G401 (cell line): ENCODE measurements around the gene KIF6. TPM values are rescaled to one million over a fixed set of nuclear protein-coding genes. Genes with fewer than 3 reads are reported as not detected.
"Not testable (repeated sequence)": the region's sequence is repeated elsewhere in the genome, so short reads cannot be mapped to it uniquely, and the experiment has no call there.

Source experiments
- DNase-seq: peaks from one replicate; pipeline ENCODE4 v3.0.0-alpha.2; 2015; ENCODE audit warnings: low spot score
- in situ Hi-C: cut with HindIII; loops from 2 replicates; pipeline ENCODE4 v1.10.0; 2016; ENCODE audit warnings: low sequenced_read_pairs, mixed read lengths
- total RNA-seq: library from RNA; depleted of rRNA; stranded (reverse); fragments of >200 nt; shearing (Covaris generic); gene quantifications from 2 replicates; pipeline ENCODE4 v1.2.3, GENCODE V29; 2014; rRNA removed

Gene KIF6
- total RNA-seq, 1 experiment from 2014 or later = 0.20 TPM

- no peak for DNase-seq
- in situ Hi-C loops = no loop called here
Observed at GRCh38 chr6:39294899-39295298, 430.3 kb downstream of the KIF6 start.

DNA sequence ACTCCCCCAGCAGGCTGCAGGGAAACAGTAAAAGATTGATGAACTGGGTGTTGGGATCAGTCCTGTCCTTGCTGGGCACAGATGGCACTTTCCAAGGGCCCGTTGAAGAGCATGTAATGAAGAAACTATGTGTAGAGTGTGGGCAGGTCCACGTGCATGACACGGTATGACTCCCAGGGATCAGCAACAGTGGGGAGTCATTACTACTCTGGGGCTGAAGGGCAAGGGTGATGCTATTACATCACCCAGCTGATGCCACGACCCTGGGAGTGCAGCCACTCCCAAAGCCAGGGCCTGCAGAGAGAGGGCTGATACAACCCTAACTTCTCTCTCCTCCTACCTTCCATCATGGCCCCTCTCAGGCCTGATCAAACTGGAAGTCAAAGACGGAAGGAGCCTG, 431.1 kb downstream of the KIF6 start:
- in situ Hi-C loops = no loop called here
- no peak for DNase-seq

GRCh38 chr6:39292637-39293036, 432.6 kb downstream of the KIF6 start:
- DNase-seq = no peak
- in situ Hi-C loops = no loop called here

GRCh38 chr6:39289490-39289889, 435.7 kb downstream of the KIF6 start:
- in situ Hi-C loops = no loop called here
- no peak for DNase-seq

GRCh38 chr6:39287601-39288000, 437.6 kb downstream of the KIF6 start:
- in situ Hi-C loops = no loop called here
- DNase-seq = no peak

GRCh38 chr6:39286596-39286995, 438.6 kb downstream of the KIF6 start:
- DNase-seq, in situ Hi-C loops: not testable (repeated sequence)

GRCh38 chr6:39282774-39283173, 442.4 kb downstream of the KIF6 start:
- no peak for DNase-seq
- in situ Hi-C loops = no loop called here

DNA sequence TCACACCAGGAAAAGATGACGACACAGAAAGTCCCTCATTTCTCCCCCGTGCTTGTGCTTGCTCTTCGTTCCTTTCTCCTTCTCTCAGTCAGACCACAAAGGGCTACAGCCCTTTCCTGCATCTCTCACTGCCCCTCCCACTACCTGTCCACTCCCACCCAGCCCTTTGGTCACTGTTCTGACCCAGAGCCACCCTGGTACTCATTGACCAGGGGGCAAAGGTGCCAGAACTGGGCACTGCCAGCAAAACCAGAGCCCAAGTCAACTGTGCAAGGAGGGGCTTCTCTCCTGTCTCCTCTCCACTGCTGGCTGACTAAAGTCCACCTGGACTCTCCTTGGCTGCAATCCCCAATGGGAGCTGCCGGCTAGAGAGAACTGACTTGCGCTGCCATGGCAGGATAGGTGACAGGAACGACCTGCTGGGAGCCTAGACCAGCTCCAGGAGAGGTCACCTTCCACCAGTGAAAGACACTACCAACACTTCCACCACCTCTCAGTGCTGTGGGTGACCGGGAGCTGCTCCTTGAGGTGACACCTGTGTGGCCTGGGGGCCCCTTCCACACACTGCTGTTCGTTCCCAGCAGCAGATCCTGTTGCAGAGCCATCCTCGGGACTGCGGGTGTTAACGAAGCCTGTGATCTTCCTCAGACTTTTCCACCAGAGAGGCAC, 443.8 kb downstream of the KIF6 start:
- in situ Hi-C loops = no loop called here
- no peak for DNase-seq

DNA sequence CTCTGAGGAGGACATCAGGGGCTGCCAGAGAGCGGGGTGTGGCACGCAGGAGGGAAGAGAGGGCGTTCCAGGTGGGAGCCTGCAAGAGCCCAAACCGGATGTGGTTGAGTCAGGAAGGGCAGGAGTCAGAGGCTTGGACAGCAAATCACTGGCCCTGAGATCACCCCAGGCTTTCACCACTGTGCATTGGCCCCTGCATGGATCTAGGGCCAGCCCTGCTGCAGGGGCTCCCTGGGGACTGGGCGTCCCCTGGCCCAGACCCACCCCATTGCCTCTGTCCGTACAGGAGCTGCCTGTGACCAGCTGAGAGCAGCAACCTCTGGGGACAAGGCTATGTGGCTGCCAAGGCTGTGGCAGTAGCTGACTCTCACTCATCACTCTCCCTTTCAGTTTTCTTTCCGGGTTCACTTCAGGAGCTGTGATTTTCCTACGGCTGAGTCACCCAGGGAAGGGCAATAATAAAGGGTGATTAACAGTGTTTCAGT, 444.9 kb downstream of the KIF6 start:
- DNase-seq = no peak
- in situ Hi-C loops = no loop called here

Other genes with a start within 250 kb of the KIF6 start
- gene DAAM2, start 67.0 kb upstream of the KIF6 start, total RNA-seq = under 0.01 and 1.1 TPM in 2 replicates
- gene MOCS1, start 209.1 kb upstream of the KIF6 start, total RNA-seq = 1.3 and 12.0 TPM in 2 replicates